SK-N-SH (cell line): ENCODE results near the gene SOAT2. TPM values are rescaled to one million over a fixed set of nuclear protein-coding genes. Genes with fewer than 3 reads are reported as not detected.

Experiments
- CTCF ChIA-PET: fragments of 300-600, 350-600 bp; formaldehyde crosslinking; extraction: SDS; loops from one replicate; lab custom pipeline; 2021; lab: Yijun Ruan, JAX
- POLR2A ChIA-PET: fragments of 350-600 bp; sonication (Branson Sonifier 250); formaldehyde crosslinking; extraction: SDS; loops from one replicate; lab custom pipeline; 2020; ENCODE audit warnings: antibody characterized with exemption, inconsistent platforms; lab: Yijun Ruan, JAX
- DNase-seq: peaks from one replicate; pipeline ENCODE4 v3.0.0; 2012
- H2AFZ ChIP-seq: fragments of 200-600 bp; sonication (generic); 2 replicates; pipeline ENCODE4 v1.8.1; 2016; ENCODE audit warnings: antibody characterized with exemption, mild to moderate bottlenecking, low read depth
- H3F3A ChIP-seq: fragments of 200-600 bp; sonication (generic); replicated peaks from 2 replicates; pipeline ENCODE3; 2016; ENCODE audit warnings: antibody characterized with exemption, mild to moderate bottlenecking; ENCODE audit not compliant: insufficient read depth
- H3K27ac ChIP-seq, 2 experiments: fragments of 200-500 bp in 1 of 2; fragments of 200-600 bp in 1 of 2; sonication (Bioruptor generic) in 1 of 2; sonication (generic), shearing (Covaris generic) in 1 of 2; 2 replicates each; pipeline versions ENCODE4 v1.5.1 to v1.6.1; 2014 to 2016; ENCODE audit warnings: low read depth in 2 of 2, inconsistent platforms in 1 of 2, low read length in 1 of 2, mild to moderate bottlenecking in 1 of 2, mixed read lengths in 1 of 2
- H3K27me3 ChIP-seq: fragments of 200-600 bp; sonication (generic), shearing (Covaris generic); 2 replicates; pipeline ENCODE4 v1.6.1; 2016; ENCODE audit warnings: mixed run types; ENCODE audit not compliant: insufficient read depth
- H3K36me3 ChIP-seq, 2 experiments: fragments of 200-500 bp in 1 of 2; fragments of 200-600 bp in 1 of 2; sonication (Bioruptor generic) in 1 of 2; sonication (generic) in 1 of 2; replicated peaks in 1 of 2; 2 replicates each; pipeline versions ENCODE3 to v1.5.1; 2014 to 2016; ENCODE audit warnings: low read length in 1 of 2, mild to moderate bottlenecking in 1 of 2; ENCODE audit not compliant: insufficient read depth in 2 of 2, control insufficient read depth in 1 of 2
- H3K4me1 ChIP-seq, 2 experiments: fragments of 200-500 bp in 1 of 2; fragments of 200-600 bp in 1 of 2; sonication (Bioruptor generic) in 1 of 2; sonication (generic), shearing (Covaris generic) in 1 of 2; 2 replicates each; pipeline versions ENCODE4 v1.5.1 to v1.6.1; 2014 to 2016; ENCODE audit warnings: low read depth in 1 of 2, low read length in 1 of 2, mixed run types in 1 of 2; ENCODE audit not compliant: insufficient read depth in 2 of 2, control insufficient read depth in 1 of 2
- H3K4me2 ChIP-seq: fragments of 200-600 bp; sonication (generic), shearing (Covaris generic); 2 replicates; pipeline ENCODE4 v1.6.1; 2017; ENCODE audit warnings: mixed run types
- H3K4me3 ChIP-seq, 2 experiments: fragments of 200-500 bp in 1 of 2; fragments of 200-600 bp in 1 of 2; sonication (Bioruptor generic) in 1 of 2; sonication (generic), shearing (Covaris generic) in 1 of 2; 2 replicates each; pipeline versions ENCODE4 v1.5.1 to v1.8.1; 2014 to 2016; ENCODE audit warnings: low read depth in 2 of 2, inconsistent platforms in 1 of 2, low read length in 1 of 2, mild to moderate bottlenecking in 1 of 2, mixed read lengths in 1 of 2, moderate library complexity in 1 of 2
- H3K79me2 ChIP-seq: fragments of 200-600 bp; sonication (generic); 2 replicates; pipeline ENCODE4 v1.8.1; 2017; ENCODE audit warnings: mild to moderate bottlenecking; ENCODE audit not compliant: insufficient read depth
- H3K9ac ChIP-seq: fragments of 200-600 bp; sonication (generic); 2 replicates; pipeline ENCODE4 v1.6.1; 2017; ENCODE audit warnings: mixed run types
- H3K9me2 ChIP-seq: fragments of 200-600 bp; sonication (generic); 2 replicates; pipeline ENCODE4 v1.6.1; 2017; ENCODE audit warnings: mixed run types
- H3K9me3 ChIP-seq: fragments of 200-600 bp; sonication (generic); 2 replicates; pipeline ENCODE4 v1.6.1; 2017; ENCODE audit warnings: mixed run types, mild to moderate bottlenecking, moderate library complexity
- H4K20me1 ChIP-seq: fragments of 200-600 bp; sonication (generic); 2 replicates; pipeline ENCODE4 v1.6.1; 2017; ENCODE audit warnings: mild to moderate bottlenecking, mixed run types; ENCODE audit not compliant: insufficient read depth
- ELF1 ChIP-seq: IDR thresholded peaks from 2 replicates; pipeline ENCODE4 v1.4.0; 2012
- EP300 ChIP-seq, 2 experiments: IDR thresholded peaks; 2 replicates each; pipeline versions ENCODE4 v1.4.0 to v1.6.1; 2012; ENCODE audit warnings: borderline replicate concordance in 1 of 2, low read depth in 1 of 2, low read length in 1 of 2
- EZH2phosphoT487 ChIP-seq: fragments of 200-600 bp; sonication (generic); IDR thresholded peaks from 2 replicates; pipeline ENCODE4 v1.6.1; 2017; ENCODE audit warnings: low read depth, mixed run types, mild to moderate bottlenecking, antibody characterized with exemption, moderate library complexity, borderline replicate concordance
- FOSL2 ChIP-seq: IDR thresholded peaks from 2 replicates; pipeline ENCODE4 v1.4.0; 2012; ENCODE audit warnings: low read depth, mild to moderate bottlenecking, moderate library complexity, borderline replicate concordance
- FOXJ3 ChIP-seq: sonication (generic); formaldehyde crosslinking; IDR thresholded peaks from 2 replicates; pipeline ENCODE4 v1.5.1; 2020; ENCODE audit warnings: mild to moderate bottlenecking, missing genetic modification reagents
- GABPA ChIP-seq: IDR thresholded peaks from 2 replicates; pipeline ENCODE4 v1.4.0; 2012; ENCODE audit warnings: low read depth, mild to moderate bottlenecking
- GATA2 ChIP-seq: sonication (generic); formaldehyde crosslinking; IDR thresholded peaks from 2 replicates; pipeline ENCODE4 v1.5.0; 2020; ENCODE audit warnings: mild to moderate bottlenecking, missing genetic modification reagents
- IRF3 ChIP-seq: fragments of 150-350 bp; IDR thresholded peaks from 2 replicates; pipeline ENCODE4 v1.6.1; 2016; ENCODE audit warnings: mild to moderate bottlenecking, low read depth, low read length
- JUND ChIP-seq: IDR thresholded peaks from 2 replicates; pipeline ENCODE4 v1.4.0; 2012
- MEF2A ChIP-seq: IDR thresholded peaks from 2 replicates; pipeline ENCODE4 v1.4.0; 2012; ENCODE audit warnings: low read depth, borderline replicate concordance
- MXI1 ChIP-seq: IDR thresholded peaks from 2 replicates; pipeline ENCODE4 v1.6.1; 2012; ENCODE audit warnings: mild to moderate bottlenecking, low read depth, low read length, improper control_type of control experiment
- NFIC ChIP-seq: IDR thresholded peaks from 2 replicates; pipeline ENCODE4 v1.4.0; 2012; ENCODE audit warnings: borderline replicate concordance
- RCOR1 ChIP-seq: fragments of 150-350 bp; IDR thresholded peaks from 2 replicates; pipeline ENCODE4 v1.6.1; 2017; ENCODE audit warnings: antibody characterized with exemption, low read length
- RXRA ChIP-seq: IDR thresholded peaks from 2 replicates; pipeline ENCODE4 v1.4.0; 2012; ENCODE audit warnings: low read depth, mild to moderate bottlenecking, borderline replicate concordance
- SIN3A ChIP-seq: IDR thresholded peaks from 2 replicates; pipeline ENCODE4 v1.6.1; 2012; ENCODE audit warnings: low read depth, mild to moderate bottlenecking, low read length, moderate library complexity, borderline replicate concordance
- TCF12 ChIP-seq: IDR thresholded peaks from 2 replicates; pipeline ENCODE4 v1.4.0; 2012
- TEAD4 ChIP-seq: IDR thresholded peaks from 2 replicates; pipeline ENCODE4 v1.4.0; 2012; ENCODE audit warnings: mild to moderate bottlenecking, borderline replicate concordance; ENCODE audit not compliant: insufficient read depth
- USF2 ChIP-seq: fragments of 150-350 bp; IDR thresholded peaks from 2 replicates; pipeline ENCODE4 v1.6.1; 2017; ENCODE audit warnings: antibody characterized with exemption, low read length, low read depth, borderline replicate concordance
- YY1 ChIP-seq: IDR thresholded peaks from 2 replicates; pipeline ENCODE4 v1.4.0; 2012; ENCODE audit warnings: low read depth, mild to moderate bottlenecking
- WGBS: methylation state at CpG from one replicate; pipeline ENCODE4 v1.1.6; 2017; ENCODE audit warnings: low lambda C conversion rate; 5-methylcytosine and 5-hydroxymethylcytosine counted together
- polyA plus RNA-seq, 3 experiments: library from polyadenylated mRNA; depleted of rRNA; stranded (reverse); fragments of >200 nt; gene quantifications; 2 replicates each; pipeline ENCODE4 v1.2.3, GENCODE V29; 2012
- TF ChIP-seq, protein P1 (sequence below): IDR thresholded peaks from 2 replicates; pipeline ENCODE4 v1.6.1; 2012; ENCODE audit warnings: mild to moderate bottlenecking, low read depth, low read length, moderate library complexity
- TF ChIP-seq, protein P2 (sequence below): IDR thresholded peaks from 2 replicates; pipeline ENCODE4; 2012

The SOAT2 gene
- polyA plus RNA-seq, 1 of the 3 experiments (the other 2 are of a cell fraction): 0.18 TPM

GRCh38 chr12:53068811-53069585, 34.3 kb upstream of the SOAT2 start (continued):
- TF ChIP-seq FOXJ3: no peak

GRCh38 chr12:53069621-53070410, 33.5 kb upstream of the SOAT2 start:
- H3K36me3 ChIP-seq: peaks cover 7 to 9% of the 10 kb centered on the region in 2 experiments
- no peak overlapping the region for H3K4me2 ChIP-seq
- WGBS: 89% methylated on average over 7 of the region's 12 CpGs
- no peak for TF ChIP-seq TEAD4
- no peak for TF ChIP-seq TCF12
- no peak for TF ChIP-seq MXI1
- no peak for TF ChIP-seq EP300 (IDR thresholded peaks at IDR 0.05; ENCODE audit: borderline replicate concordance in 1 of 2, low read depth in 1 of 2, low read length in 1 of 2)
- no peak for TF ChIP-seq EZH2phosphoT487
- TF ChIP-seq SIN3A: no peak
- TF ChIP-seq USF2: no peak
- no peak for TF ChIP-seq GATA2 (CRISPR knock-in tag)
- TF ChIP-seq RXRA: no peak
- TF ChIP-seq RCOR1: no peak
- TF ChIP-seq, protein P1, sequence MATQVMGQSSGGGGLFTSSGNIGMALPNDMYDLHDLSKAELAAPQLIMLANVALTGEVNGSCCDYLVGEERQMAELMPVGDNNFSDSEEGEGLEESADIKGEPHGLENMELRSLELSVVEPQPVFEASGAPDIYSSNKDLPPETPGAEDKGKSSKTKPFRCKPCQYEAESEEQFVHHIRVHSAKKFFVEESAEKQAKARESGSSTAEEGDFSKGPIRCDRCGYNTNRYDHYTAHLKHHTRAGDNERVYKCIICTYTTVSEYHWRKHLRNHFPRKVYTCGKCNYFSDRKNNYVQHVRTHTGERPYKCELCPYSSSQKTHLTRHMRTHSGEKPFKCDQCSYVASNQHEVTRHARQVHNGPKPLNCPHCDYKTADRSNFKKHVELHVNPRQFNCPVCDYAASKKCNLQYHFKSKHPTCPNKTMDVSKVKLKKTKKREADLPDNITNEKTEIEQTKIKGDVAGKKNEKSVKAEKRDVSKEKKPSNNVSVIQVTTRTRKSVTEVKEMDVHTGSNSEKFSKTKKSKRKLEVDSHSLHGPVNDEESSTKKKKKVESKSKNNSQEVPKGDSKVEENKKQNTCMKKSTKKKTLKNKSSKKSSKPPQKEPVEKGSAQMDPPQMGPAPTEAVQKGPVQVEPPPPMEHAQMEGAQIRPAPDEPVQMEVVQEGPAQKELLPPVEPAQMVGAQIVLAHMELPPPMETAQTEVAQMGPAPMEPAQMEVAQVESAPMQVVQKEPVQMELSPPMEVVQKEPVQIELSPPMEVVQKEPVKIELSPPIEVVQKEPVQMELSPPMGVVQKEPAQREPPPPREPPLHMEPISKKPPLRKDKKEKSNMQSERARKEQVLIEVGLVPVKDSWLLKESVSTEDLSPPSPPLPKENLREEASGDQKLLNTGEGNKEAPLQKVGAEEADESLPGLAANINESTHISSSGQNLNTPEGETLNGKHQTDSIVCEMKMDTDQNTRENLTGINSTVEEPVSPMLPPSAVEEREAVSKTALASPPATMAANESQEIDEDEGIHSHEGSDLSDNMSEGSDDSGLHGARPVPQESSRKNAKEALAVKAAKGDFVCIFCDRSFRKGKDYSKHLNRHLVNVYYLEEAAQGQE: no peak
- TF ChIP-seq, protein P2, sequence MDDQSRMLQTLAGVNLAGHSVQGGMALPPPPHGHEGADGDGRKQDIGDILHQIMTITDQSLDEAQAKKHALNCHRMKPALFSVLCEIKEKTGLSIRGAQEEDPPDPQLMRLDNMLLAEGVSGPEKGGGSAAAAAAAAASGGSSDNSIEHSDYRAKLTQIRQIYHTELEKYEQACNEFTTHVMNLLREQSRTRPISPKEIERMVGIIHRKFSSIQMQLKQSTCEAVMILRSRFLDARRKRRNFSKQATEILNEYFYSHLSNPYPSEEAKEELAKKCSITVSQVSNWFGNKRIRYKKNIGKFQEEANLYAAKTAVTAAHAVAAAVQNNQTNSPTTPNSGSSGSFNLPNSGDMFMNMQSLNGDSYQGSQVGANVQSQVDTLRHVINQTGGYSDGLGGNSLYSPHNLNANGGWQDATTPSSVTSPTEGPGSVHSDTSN: no peak
- TF ChIP-seq GABPA: no peak
- TF ChIP-seq MEF2A: no peak
- TF ChIP-seq NFIC: no peak
- TF ChIP-seq FOSL2: no peak
- TF ChIP-seq IRF3: no peak
- no peak for TF ChIP-seq ELF1
- no peak for TF ChIP-seq YY1
- no peak for TF ChIP-seq JUND
- peaks cover 27% of the 10 kb centered on the region for H3F3A ChIP-seq
- H3K9ac ChIP-seq: no peak overlapping the region
- H4K20me1 ChIP-seq: no peaks in the 10 kb centered on the region
- no peak overlapping the region for H3K27ac ChIP-seq
- no peaks in the 10 kb centered on the region for H3K9me3 ChIP-seq
- 0 out of 2 replicates have a peak, but pooled peaks cover 6% of the 10 kb centered on the region for H3K79me2 ChIP-seq
- POLR2A ChIA-PET: interaction anchor here (1.2 to 2.1 kb wide), 2 partner anchors 10 to 12 kb away, joined by 3 to 5 read pairs; partner anchors contain the start of gene SPRYD3
- no peak for DNase-seq
- no peaks in the 10 kb centered on the region for H3K27me3 ChIP-seq
- peaks cover 28 to 39% of the 10 kb centered on the region in 2 experiments for H3K4me1 ChIP-seq
- CTCF ChIA-PET: interaction anchor here (0.5 to 14.5 kb wide), 7 partner anchors 9 to 144 kb away, joined by 3 to 385 read pairs (median 37); partner anchors contain the start of genes IGFBP6, SOAT2, SPRYD3 and TNS2
- no peaks in the 10 kb centered on the region for H3K9me2 ChIP-seq
- H3K4me3 ChIP-seq: no peak overlapping the region
- H2AFZ ChIP-seq: no peak overlapping the region
